T47D (cell line): ENCODE data around the gene MORC2.

ENCODE experiments used
- DNase-seq, 2 experiments: peaks; one replicate each; pipeline versions ENCODE4 v3.0.0 to v3.0.0-alpha.2; 2011 to 2012; ENCODE audit warnings: low read depth in 1 of 2, low spot score in 1 of 2
- JUND ChIP-seq: IDR thresholded peaks from 2 replicates; pipeline ENCODE4 v1.6.1; 2012; ENCODE audit warnings: low read depth
- in situ Hi-C: cut with HindIII; loops from 2 replicates; pipeline ENCODE4 v1.10.0; 2016; ENCODE audit warnings: low sequenced_read_pairs, low pct_unique_long_range_greater_than_20kb

MORC2 gene

DNA sequence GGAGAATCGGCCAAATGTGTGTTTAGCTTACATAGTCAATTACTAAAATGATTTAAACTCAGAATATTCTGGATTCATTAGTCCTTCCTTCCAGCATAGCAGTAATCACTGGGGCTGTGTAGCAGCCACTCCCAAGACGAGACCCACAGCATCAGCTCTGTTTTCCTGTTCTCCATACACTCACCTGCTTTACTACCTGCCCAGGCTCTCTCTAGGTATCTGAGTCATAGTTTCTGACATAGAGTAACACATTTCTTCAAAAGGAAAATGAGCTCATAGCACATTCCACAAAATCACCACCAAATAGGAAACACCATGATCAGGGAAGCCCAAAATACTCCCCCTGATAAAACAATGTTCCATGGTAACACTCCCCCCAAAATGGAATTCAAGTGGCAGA, 22.9 kb downstream of the MORC2 start:
- no peak for DNase-seq
- in situ Hi-C loops, result no loop called here

DNA sequence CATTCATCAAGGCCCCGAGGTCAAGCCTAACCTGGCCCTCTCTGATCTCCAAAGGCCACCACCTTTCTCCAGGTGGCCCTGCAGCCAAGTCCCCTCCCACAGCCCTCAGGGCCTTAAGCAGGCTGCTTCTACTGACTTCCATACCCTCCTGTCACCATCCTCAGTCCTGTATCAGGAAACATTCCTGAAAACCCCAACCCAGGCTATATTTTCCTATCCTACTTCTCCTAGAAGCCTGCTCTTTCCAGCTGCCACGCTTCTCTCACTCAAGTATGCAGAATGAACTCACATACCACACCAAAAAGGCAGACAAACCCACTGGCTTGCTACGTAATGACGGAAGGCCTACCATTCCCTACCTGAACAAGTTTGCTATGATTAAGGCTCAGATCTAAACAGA, 23.6 kb downstream of the MORC2 start:
- no peak for DNase-seq
- TF ChIP-seq JUND, result no peak
- in situ Hi-C loops, result no loop called here

More for the DNA sequence above, 22.9 kb downstream of the MORC2 start:
- TF ChIP-seq JUND, result no peak

DNA sequence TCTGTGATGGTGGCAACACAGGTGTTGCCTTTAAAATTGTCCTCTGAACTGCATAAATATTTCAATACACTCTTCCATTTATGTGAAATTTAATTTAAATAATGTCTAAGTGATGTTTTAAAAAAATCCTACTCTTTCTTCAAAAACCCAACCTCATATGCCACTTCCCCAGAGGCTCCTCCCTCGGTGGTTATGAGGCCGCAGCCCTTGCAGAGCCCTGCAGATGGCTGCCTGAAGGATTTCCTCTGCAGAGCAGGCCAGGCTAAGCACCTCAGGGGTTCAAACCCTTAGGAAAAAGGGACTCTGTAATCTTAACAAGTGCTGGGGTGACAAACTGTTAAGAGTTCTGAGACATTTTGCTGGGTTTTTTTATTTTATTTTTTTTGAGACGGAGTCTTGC, 25.2 kb downstream of the MORC2 start:
- in situ Hi-C loops, result no loop called here
- TF ChIP-seq JUND, result no peak
- DNase-seq, result no peak

DNA sequence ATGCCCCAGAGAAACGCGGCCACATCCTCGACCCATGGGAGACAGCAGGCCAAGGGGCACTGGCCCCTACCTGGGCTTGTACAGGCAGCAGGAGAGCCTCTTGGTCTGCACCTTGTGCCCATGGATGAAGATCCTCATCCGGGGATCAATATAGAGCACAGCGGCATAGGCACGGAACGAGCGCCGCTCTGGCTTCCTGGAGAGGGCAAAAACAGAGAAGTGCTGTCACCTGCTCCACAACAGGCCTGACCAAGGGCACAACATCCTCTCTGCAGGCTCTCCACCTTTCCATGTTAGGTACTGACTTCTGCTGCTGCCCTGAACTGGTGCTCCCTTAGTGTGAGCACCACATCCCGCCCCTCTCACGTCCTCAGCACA, 27.2 kb downstream of the MORC2 start:
- in situ Hi-C loops, result no loop called here
- DNase-seq, result no peak

DNA sequence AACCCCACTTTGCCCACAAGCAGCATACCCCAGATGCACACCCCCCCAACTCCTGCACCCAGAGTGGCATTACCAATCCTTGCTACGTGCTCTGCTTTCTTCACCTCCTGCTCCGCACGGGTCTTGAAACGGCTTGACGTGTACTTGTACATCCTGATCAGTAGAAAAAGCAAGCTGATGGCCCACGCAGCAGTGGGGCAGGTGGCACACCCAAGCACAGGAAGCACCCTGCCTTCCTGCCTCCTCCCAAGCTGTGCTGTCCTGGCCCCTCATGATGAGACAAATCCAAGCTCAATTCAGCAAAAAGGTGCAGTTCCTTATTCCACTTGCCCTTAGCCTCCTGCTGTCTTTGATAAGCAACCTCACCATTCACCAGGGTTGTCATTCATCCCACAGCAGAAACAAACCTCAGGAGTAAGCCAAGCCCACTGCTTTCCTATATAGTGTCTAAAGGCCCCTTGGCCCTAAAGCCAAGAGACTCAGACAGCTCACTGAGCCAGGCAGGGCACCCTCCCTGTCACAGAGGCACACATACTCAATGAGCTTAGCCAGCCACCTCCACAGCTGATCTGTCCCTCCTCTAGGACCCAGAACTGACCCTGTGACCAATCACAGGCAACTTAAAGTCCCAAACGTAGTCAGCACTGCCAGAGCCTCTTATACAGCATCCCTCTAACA, 27.8 kb downstream of the MORC2 start:
- TF ChIP-seq JUND, result no peak
- DNase-seq, result no peak
- in situ Hi-C loops, result no loop called here

More for the DNA sequence above, 27.2 kb downstream of the MORC2 start:
- no peak for TF ChIP-seq JUND

DNA sequence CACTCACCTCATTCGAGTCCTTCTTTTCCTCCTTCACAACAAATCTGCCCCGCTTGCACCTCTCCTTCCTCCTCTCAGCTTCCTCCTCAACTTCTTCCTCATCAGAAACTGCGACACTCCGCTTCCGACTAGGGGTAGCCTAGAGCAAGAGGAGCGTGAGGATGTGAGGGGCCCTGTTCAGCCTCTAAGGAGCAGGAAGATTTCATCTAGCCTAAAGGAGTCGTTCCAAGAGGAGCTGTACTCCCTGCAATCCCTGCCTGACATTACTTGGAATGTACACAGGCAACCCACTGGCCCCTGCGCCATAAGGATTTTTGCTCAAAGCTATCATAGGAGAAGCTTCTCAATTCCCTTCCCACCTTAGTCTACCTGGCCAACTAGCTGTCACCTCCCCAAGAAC, 34.5 kb downstream of the MORC2 start:
- DNase-seq, result no peak
- in situ Hi-C loops, result no loop called here
- no peak for TF ChIP-seq JUND

DNA sequence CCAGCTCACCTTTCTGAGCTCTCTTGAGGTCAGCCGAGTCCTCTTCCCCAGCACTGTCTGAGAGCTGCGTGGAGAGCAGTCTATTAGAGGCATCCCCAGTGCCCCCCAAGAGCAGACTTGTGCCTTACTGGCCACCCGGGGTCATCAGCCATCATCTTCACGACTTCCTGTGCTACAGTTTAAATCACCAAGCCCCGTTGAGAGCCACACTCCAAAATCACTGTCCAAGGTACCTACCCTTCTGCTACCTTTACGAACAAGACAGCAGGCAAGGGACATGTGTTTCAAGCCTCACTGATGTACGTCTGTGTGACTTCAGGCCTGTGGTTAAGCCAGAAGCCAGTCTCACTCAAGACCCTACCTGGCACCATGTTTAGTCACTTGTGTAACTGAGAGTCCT, 35.1 kb downstream of the MORC2 start:
- in situ Hi-C loops, result no loop called here
- no peak for TF ChIP-seq JUND
- DNase-seq, result no peak

DNA sequence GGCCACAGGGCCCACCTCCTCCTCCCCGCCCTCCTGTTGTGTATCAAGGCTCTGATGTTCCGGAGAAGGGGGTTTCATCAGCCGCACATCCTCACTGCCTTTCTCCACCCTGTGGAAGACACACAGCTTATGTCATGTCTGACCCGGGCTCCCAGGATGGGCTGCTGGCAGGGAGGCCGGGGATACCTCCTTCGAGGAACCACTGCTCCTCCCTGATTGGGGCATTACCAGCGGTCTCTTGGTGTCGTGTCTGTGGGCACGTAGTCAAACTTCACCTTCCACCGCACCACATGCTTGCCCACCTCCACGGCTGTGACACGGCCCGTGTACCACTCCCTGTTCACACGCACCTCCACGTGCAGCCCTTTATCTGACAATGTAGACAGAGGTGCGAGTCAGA, 35.9 kb downstream of the MORC2 start:
- TF ChIP-seq JUND, result no peak
- DNase-seq, result no peak
- in situ Hi-C loops, result no loop called here

DNA sequence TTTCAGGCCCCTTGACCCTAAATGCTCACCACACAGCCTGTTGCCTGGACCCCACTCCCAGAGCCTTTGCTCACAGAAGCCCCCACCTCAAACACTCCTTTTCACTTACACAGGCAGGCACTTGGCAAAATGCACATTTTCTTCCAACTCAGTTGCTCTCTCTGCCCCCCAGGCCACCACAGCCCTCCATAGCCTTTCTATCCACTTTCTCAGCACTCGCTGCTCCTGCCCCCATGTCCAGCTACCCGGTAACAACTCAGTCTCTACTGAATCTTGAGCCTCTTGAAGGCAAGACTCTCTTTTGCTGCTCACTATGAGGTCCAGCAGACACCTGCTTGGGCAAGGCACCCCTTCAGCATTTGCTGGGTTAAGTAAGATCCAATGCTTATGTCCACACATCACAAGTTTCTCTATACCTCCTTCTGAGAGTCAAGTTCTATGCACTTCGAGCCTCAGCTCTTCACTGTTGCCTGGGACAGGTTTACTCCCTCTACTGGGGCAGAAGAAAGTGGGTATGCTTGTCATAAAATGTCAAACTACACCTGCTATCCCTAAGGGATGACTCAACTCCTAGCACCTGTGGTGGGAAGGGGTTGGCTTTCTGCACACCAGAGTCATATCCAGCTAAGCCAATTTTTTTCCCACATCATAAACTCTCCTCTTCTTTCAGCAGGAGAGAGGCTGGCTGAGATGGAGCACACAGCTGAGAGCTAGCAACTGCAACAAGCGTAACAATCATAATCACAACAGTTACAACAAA, 36.9 kb downstream of the MORC2 start:
- in situ Hi-C loops, result no loop called here
- no peak for TF ChIP-seq JUND
- DNase-seq, result no peak

DNA sequence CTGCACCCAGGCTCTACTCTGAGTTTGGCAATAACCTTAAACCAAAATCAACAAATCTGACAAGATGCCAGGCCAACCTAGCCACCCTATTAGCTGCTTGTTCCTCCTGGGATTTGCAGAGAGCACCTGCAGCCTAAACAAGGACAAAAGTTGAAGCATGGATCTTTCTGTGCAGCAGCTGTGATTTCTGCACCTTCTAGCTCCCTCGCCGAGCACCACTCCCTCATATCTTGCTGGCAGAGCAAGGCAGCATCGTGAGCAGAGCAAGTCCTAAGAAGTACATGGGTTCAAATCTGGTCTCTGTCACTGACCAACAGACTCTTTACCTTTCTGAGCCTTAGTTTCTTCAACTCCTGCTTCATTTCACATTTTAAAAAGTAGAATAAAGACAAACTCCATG, 38.3 kb downstream of the MORC2 start:
- TF ChIP-seq JUND, result no peak
- no peak for DNase-seq
- in situ Hi-C loops, result no loop called here

DNA sequence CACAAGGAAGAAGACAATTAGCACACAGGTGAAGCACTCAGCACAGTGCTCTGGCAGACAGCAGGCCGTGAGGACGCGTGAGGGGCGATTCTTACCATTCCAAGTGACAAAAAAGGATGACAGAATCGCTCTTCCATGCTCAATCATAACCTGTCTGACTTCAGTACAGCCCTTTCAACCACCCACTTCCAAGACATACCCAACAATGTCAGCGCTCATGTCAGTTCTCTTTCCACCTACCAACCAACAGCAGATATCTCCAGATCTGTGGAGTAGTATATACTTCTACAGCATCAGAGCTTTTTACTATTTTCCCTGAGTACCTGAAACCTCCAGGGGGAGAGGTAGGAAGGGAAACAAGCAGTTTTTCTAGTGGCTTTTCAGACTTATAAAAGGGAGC, 40.2 kb downstream of the MORC2 start:
- TF ChIP-seq JUND, result no peak
- in situ Hi-C loops, result no loop called here
- no peak for DNase-seq

DNA sequence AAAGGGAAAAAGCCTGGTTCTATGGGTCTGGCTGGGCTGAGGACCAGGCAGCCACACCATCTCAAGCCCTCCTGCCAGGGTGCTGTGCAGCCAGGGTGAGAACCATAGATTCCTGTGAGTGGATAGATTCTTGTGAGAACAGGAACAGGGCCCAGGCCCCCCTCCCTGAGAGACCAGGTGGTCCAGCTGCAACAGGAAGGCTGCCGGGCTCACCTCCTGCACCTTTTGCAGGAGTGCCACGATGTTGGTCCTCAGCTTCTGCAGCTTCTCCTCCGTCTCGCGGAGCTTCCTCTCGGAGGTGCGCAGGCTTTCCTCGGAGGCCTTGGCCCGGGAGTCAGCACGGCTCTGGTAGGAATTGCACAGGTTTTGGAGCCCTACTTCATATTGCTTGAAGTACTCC, 40.8 kb downstream of the MORC2 start:
- in situ Hi-C loops, result no loop called here
- no peak for DNase-seq
- no peak for TF ChIP-seq JUND

DNA sequence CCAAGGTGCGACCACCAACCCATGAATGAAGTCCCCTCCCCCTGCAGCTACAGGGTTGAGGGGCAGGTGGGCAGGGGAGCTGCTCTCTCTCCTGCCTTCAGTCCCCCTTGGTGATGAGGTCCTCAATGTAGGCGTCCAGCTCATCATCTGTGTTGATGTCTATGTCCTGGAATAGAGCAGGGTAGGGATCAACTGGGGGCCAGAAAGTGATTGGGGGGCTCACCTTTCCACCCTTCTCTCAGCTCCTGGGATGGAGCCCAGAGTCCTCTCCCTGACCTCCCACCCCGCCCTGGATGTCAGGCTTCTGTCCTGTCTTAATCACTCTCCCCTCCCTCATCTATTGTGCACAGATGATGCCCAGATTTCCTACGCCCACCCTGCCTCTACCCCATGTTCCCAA, 41.9 kb downstream of the MORC2 start:
- in situ Hi-C loops, result no loop called here
- no peak for TF ChIP-seq JUND
- DNase-seq, result no peak

DNA sequence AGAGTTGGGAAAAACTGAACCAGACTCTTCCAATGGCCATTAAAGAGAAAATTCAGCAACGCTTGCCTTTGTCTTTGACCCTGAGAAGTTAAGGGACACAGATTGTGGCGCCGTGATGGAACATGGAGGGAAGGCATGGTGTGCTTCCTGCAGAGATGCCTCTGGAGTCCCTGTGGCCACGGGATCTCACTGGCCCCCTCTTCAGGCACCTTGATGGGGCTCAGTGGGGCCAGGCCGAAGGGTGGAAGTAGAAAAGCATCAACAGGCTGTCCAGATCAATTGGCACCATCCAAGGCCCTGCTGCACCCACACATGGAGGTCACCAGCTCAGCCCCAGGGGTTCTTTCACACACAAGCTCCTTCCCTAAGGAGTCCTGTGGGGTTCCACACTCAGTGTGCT, 42.9 kb downstream of the MORC2 start:
- DNase-seq, result no peak
- no peak for TF ChIP-seq JUND
- in situ Hi-C loops, result no loop called here
